ENCODE results near the gene MUC16.
"Not testable (repeated sequence)": the region's sequence is repeated elsewhere in the genome, so short reads cannot be mapped to it uniquely, and the experiment has no call there.

GRCh38 chr19:9056131-9056530 is 45.9 kb upstream of the MUC16 start:
- TF ChIP-seq, protein P1, sequence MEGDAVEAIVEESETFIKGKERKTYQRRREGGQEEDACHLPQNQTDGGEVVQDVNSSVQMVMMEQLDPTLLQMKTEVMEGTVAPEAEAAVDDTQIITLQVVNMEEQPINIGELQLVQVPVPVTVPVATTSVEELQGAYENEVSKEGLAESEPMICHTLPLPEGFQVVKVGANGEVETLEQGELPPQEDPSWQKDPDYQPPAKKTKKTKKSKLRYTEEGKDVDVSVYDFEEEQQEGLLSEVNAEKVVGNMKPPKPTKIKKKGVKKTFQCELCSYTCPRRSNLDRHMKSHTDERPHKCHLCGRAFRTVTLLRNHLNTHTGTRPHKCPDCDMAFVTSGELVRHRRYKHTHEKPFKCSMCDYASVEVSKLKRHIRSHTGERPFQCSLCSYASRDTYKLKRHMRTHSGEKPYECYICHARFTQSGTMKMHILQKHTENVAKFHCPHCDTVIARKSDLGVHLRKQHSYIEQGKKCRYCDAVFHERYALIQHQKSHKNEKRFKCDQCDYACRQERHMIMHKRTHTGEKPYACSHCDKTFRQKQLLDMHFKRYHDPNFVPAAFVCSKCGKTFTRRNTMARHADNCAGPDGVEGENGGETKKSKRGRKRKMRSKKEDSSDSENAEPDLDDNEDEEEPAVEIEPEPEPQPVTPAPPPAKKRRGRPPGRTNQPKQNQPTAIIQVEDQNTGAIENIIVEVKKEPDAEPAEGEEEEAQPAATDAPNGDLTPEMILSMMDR (IDR thresholded peaks at IDR 0.05): not testable (repeated sequence)
- TF ChIP-seq ATF3 (CRISPR knock-in tag; conservative IDR thresholded peaks at IDR 0.05): not testable (repeated sequence)
